ENCODE measurements around the gene NRAP.

DNA sequence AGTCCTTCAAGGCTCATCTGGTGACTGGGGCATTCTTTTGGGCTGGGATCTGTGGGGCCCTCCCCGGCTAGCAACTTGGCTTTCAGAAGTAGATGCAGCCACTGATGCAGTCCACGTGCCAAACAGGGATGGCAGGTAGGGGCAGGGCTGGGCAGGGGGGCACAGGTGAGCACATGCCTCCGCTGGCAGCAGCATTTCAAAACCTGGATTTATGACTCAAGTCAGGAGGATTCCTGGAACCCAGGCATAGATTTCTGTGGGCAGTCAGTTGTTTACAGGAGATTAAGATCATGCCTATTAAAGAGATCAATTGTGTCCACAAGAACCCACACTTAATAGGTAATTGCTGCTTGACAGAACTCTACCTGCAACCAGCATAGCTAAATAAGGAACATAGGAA is 111.8 kb downstream of the NRAP start:
- TF ChIP-seq, protein P1, sequence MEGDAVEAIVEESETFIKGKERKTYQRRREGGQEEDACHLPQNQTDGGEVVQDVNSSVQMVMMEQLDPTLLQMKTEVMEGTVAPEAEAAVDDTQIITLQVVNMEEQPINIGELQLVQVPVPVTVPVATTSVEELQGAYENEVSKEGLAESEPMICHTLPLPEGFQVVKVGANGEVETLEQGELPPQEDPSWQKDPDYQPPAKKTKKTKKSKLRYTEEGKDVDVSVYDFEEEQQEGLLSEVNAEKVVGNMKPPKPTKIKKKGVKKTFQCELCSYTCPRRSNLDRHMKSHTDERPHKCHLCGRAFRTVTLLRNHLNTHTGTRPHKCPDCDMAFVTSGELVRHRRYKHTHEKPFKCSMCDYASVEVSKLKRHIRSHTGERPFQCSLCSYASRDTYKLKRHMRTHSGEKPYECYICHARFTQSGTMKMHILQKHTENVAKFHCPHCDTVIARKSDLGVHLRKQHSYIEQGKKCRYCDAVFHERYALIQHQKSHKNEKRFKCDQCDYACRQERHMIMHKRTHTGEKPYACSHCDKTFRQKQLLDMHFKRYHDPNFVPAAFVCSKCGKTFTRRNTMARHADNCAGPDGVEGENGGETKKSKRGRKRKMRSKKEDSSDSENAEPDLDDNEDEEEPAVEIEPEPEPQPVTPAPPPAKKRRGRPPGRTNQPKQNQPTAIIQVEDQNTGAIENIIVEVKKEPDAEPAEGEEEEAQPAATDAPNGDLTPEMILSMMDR (conservative IDR thresholded peaks at IDR 0.05; ENCODE audit: low read length), result no peak
- no peak for TF ChIP-seq EZH2phosphoT487 (IDR thresholded peaks at IDR 0.05; ENCODE audit: borderline replicate concordance)
